Chondrocyte (in vitro differentiated cells): Measurements from ENCODE around the gene GFPT2. TPM values are rescaled to one million over a fixed set of nuclear protein-coding genes. Genes with fewer than 3 reads are reported as not detected.

ENCODE experiments used
- DNase-seq: peaks from one replicate; pipeline ENCODE4 v3.0.0; 2021; ENCODE audit warnings: mixed read lengths, low spot score
- H3K27ac Mint-ChIP-seq: one replicate; pipeline ENCODE4 v1.8.0; 2021; ENCODE audit warnings: mild to moderate bottlenecking, moderate library complexity, mixed read lengths; ENCODE audit not compliant: unreplicated experiment
- H3K27me3 Mint-ChIP-seq: 2 replicates; pipeline ENCODE4 v1.8.0; 2021; ENCODE audit warnings: low read depth, mixed read lengths
- H3K36me3 Mint-ChIP-seq: 2 replicates; pipeline ENCODE4 v1.8.0; 2021; ENCODE audit warnings: low read depth, mixed read lengths
- H3K4me1 Mint-ChIP-seq: 2 replicates; pipeline ENCODE4 v1.8.0; 2021; ENCODE audit warnings: low read depth, mild to moderate bottlenecking, mixed read lengths
- H3K4me3 Mint-ChIP-seq: one replicate; pipeline ENCODE4 v1.8.0; 2021; ENCODE audit warnings: mild to moderate bottlenecking, moderate library complexity, mixed read lengths; ENCODE audit not compliant: unreplicated experiment
- H3K9me3 Mint-ChIP-seq: 2 replicates; pipeline ENCODE4 v1.8.0; 2021; ENCODE audit warnings: low read depth, mixed read lengths
- CTCF ChIP-seq: fragments of 200-600 bp; sonication (generic); IDR thresholded peaks from 2 replicates; pipeline ENCODE4 v1.5.0; 2021; ENCODE audit warnings: antibody characterized with exemption, mild to moderate bottlenecking, moderate library complexity
- total RNA-seq: library from RNA; stranded (reverse); gene quantifications from 3 replicates; pipeline ENCODE4 v1.2.1, GENCODE V29; 2021

GFPT2 gene
- total RNA-seq, 1 donor from 2014 or later = 16.8 TPM

GRCh38 chr5:180311216-180311615 is 41.9 kb downstream of the GFPT2 start:
- H3K4me1 Mint-ChIP-seq = no peaks in the 10 kb centered on the region
- no peak for TF ChIP-seq CTCF
- H3K27ac Mint-ChIP-seq = no peak overlapping the region
- H3K27me3 Mint-ChIP-seq = no peaks in the 10 kb centered on the region
- no peak for DNase-seq
- H3K4me3 Mint-ChIP-seq = no peak overlapping the region
- no peaks in the 10 kb centered on the region for H3K9me3 Mint-ChIP-seq
- H3K36me3 Mint-ChIP-seq = peaks cover 9% of the 10 kb centered on the region

- DNase-seq = no peak
- peaks cover 15% of the 10 kb centered on the region for H3K36me3 Mint-ChIP-seq
- TF ChIP-seq CTCF = no peak
- H3K27me3 Mint-ChIP-seq = no peaks in the 10 kb centered on the region
- H3K9me3 Mint-ChIP-seq = no peaks in the 10 kb centered on the region
- H3K4me1 Mint-ChIP-seq = no peaks in the 10 kb centered on the region
- no peak overlapping the region for H3K4me3 Mint-ChIP-seq
- no peak overlapping the region for H3K27ac Mint-ChIP-seq
Measured at GRCh38 chr5:180306796-180307195, 46.3 kb downstream of the GFPT2 start.

- no peaks in the 10 kb centered on the region for H3K27me3 Mint-ChIP-seq
- no peak overlapping the region for H3K27ac Mint-ChIP-seq
- H3K36me3 Mint-ChIP-seq = peaks cover 10% of the 10 kb centered on the region
- H3K4me1 Mint-ChIP-seq = no peaks in the 10 kb centered on the region
- H3K4me3 Mint-ChIP-seq = no peak overlapping the region
- TF ChIP-seq CTCF = no peak
- H3K9me3 Mint-ChIP-seq = no peaks in the 10 kb centered on the region
- DNase-seq = no peak
Measured at GRCh38 chr5:180305481-180305880, 47.7 kb downstream of the GFPT2 start.

GRCh38 chr5:180304431-180305375 is 48.4 kb downstream of the GFPT2 start:
- H3K4me1 Mint-ChIP-seq = no peaks in the 10 kb centered on the region
- no peak for TF ChIP-seq CTCF
- no peak for DNase-seq
- H3K27me3 Mint-ChIP-seq = no peaks in the 10 kb centered on the region
- H3K36me3 Mint-ChIP-seq = peaks cover 10% of the 10 kb centered on the region
- H3K4me3 Mint-ChIP-seq = no peak overlapping the region
- H3K27ac Mint-ChIP-seq = no peak overlapping the region
- no peaks in the 10 kb centered on the region for H3K9me3 Mint-ChIP-seq

GRCh38 chr5:180304016-180304292 is 49.2 kb downstream of the GFPT2 start:
- Mint-ChIP-seq H3K4me1 (no peaks in the 10 kb centered on the region), H3K4me3 (no peak overlapping the region), H3K27ac (no peak overlapping the region), H3K36me3 (peaks cover 10% of the 10 kb centered on the region), H3K9me3 (no peaks in the 10 kb centered on the region), H3K27me3 (no peaks in the 10 kb centered on the region)
- no peak for TF ChIP-seq CTCF
- no peak for DNase-seq
